Measurements from ENCODE around the gene ALDH4A1. TPM values are rescaled to one million over a fixed set of nuclear protein-coding genes. Genes with fewer than 3 reads are reported as not detected.

The ALDH4A1 gene
- total and polyA plus RNA-seq, 7 donors, result 19.5 to 81.1 (median 31.9) TPM

DNA sequence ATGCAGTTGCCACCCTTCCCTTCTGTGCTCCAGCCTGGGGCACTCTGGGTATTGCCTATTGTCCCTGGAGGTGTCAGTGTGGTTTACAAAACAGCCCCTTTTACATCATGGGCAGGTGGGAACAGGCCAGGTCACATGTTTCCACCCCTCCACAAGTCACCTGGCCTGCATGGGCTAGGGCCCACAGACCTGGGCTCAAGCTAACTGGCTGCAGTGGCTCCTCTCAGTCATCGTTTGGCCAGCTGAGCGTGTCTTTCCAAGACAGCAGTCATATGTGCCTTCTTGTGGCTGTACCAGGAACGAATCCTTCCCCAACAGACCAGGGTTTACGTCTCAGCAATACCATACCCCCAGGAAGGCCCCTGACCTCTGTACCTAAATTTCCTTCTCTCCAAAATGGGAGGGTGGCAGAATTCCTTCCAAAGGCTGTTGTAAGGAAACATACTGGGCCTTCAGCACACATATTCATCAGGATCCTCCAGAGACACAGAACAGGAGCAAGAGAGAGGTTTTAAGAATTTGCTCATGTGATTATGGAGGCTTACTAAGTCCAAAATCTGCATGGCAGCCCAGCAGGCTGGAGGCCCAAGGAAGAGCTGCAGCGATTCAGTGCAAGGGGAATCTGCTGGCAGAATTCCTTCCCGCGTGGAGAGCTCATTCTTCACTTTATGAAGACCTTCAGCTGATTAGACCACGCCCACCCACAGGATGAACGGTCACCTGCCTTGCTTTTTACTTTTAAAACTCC, 32.3 kb downstream of the ALDH4A1 start:
- Histone ChIP-seq H3K36me3 (ENCODE audit: insufficient read depth in 1 of 2, low read depth in 1 of 2) (peaks cover 0 to 28% of the 10 kb centered on the region in 2 donors), H3K4me1 (no peaks in the 10 kb centered on the region), H3K27ac (no peak overlapping the region), H3K4me3 (no peak overlapping the region), H3K27me3 (ENCODE audit: insufficient read depth in 3 of 3, low read length in 2 of 3) (no peaks in the 10 kb centered on the region), H3K9me3 (no peaks in the 10 kb centered on the region)
- intact Hi-C loops (cut with DNase I), result loop anchor here in 1 of 2 donors (5.0 kb wide), 1 partner anchor 273 kb away; no protein-coding TSS in a partner anchor
- TF ChIP-seq, protein P1, sequence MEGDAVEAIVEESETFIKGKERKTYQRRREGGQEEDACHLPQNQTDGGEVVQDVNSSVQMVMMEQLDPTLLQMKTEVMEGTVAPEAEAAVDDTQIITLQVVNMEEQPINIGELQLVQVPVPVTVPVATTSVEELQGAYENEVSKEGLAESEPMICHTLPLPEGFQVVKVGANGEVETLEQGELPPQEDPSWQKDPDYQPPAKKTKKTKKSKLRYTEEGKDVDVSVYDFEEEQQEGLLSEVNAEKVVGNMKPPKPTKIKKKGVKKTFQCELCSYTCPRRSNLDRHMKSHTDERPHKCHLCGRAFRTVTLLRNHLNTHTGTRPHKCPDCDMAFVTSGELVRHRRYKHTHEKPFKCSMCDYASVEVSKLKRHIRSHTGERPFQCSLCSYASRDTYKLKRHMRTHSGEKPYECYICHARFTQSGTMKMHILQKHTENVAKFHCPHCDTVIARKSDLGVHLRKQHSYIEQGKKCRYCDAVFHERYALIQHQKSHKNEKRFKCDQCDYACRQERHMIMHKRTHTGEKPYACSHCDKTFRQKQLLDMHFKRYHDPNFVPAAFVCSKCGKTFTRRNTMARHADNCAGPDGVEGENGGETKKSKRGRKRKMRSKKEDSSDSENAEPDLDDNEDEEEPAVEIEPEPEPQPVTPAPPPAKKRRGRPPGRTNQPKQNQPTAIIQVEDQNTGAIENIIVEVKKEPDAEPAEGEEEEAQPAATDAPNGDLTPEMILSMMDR (IDR thresholded peaks at IDR 0.05), result no peak
- ATAC-seq (no peak), DNase-seq (no peak)
- 70 to 78% (median 73%) methylated on average over 9 of the region's 9 CpGs for WGBS, 3 donors

DNA sequence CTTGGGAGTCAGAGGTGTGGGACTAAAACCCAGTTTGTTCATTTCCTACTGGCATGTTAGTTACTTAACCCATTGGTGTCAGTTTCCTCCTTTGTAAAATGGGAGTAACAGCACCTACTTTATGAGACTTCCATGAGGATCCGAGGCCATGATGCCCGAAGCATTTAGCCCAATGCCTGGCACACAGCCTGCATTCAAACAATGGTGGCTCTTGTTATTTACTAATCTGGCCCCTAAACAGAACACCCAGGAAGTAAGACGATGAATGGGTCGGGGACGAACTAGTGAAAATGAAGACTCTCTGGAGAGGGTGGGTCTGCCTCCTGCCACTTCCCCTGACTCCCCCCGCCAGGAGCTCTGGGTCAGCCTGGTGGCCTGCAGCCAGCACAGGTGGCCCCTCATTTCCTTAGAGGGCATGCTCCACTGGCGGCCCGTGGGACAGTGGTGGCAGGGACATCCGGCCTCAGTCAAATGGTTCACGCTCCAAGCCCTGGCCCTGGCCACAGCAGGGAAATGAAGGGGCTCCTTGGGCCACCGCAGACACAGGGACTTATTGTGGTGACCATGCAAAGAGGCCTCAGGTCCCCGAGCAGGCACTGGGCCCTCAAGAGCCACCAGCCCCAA, 33.4 kb downstream of the ALDH4A1 start:
- H3K27ac ChIP-seq, result no peak overlapping the region
- ATAC-seq (no peak), DNase-seq (no peak)
- 50 to 52% (median 52%) methylated on average over 12 of the region's 12 CpGs for WGBS, 3 donors
- no peaks in the 10 kb centered on the region for H3K4me1 ChIP-seq
- no peaks in the 10 kb centered on the region for H3K27me3 ChIP-seq (ENCODE audit: insufficient read depth in 3 of 3, low read length in 2 of 3)
- intact Hi-C loops (cut with DNase I), result no loop called here
- no peaks in the 10 kb centered on the region for H3K9me3 ChIP-seq
- TF ChIP-seq, protein P1 (IDR thresholded peaks at IDR 0.05), result no peak
- peaks cover 0 to 22% of the 10 kb centered on the region in 2 donors for H3K36me3 ChIP-seq (ENCODE audit: insufficient read depth in 1 of 2, low read depth in 1 of 2)
- H3K4me3 ChIP-seq, result no peak overlapping the region

DNA sequence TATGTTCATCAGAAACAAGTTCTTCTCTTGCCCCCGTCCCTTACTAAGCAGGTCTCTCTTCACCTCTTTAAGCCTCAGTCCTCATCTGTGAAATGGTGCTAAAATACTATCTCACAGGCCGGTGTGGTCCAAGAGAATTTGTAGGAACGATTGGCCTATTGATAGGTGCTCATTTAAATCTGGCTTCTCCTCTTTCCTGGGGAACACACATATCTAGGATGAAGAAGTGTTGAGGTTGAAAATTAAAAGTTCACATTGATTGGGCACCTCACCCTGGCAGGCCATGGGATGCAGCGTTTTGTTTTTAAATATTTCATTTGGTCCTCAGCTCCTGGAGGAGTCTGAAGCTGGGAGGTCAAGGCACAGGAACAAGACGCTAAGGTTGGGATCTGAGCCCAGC, 34.0 kb downstream of the ALDH4A1 start:
- peaks cover 0 to 16% of the 10 kb centered on the region in 2 donors for H3K36me3 ChIP-seq (ENCODE audit: insufficient read depth in 1 of 2, low read depth in 1 of 2)
- H3K27me3 ChIP-seq (ENCODE audit: insufficient read depth in 3 of 3, low read length in 2 of 3), result no peaks in the 10 kb centered on the region
- no peak overlapping the region for H3K4me3 ChIP-seq
- no peak for DNase-seq
- TF ChIP-seq, protein P1 (IDR thresholded peaks at IDR 0.05), result no peak
- H3K9me3 ChIP-seq, result no peaks in the 10 kb centered on the region
- intact Hi-C loops (cut with DNase I), result no loop called here
- WGBS, 3 donors, result 59 to 74% (median 68%) methylated on average over 5 of the region's 5 CpGs
- ATAC-seq, result no peak
- H3K27ac ChIP-seq, result no peak overlapping the region
- H3K4me1 ChIP-seq, result no peaks in the 10 kb centered on the region

DNA sequence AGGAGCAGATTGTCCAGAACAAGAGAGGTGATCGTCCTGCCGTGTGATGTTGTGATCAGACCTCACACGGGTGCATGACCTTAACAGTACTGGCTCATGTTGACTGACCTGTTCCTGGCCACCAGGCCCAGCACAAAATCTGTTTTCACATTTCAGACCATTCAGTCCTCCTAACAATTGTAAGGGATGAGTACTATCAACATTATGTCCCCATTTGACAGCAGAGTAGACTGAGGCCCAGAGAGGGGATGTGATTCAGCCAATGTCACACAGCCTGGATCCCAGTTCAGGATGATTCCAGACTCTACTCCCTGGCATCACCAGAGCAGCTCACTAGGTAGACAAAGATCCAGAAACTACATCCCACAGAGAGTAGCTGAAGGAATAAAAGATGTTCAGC, 35.5 kb downstream of the ALDH4A1 start:
- Histone ChIP-seq H3K9me3 (no peaks in the 10 kb centered on the region), H3K36me3 (ENCODE audit: insufficient read depth in 1 of 2, low read depth in 1 of 2) (peaks cover 0 to 1% of the 10 kb centered on the region in 2 donors), H3K27me3 (ENCODE audit: insufficient read depth in 3 of 3, low read length in 2 of 3) (no peaks in the 10 kb centered on the region), H3K27ac (no peak overlapping the region), H3K4me3 (no peak overlapping the region), H3K4me1 (no peaks in the 10 kb centered on the region)
- WGBS, 3 donors, result 83 to 88% (median 84%) methylated on average over 3 of the region's 3 CpGs
- TF ChIP-seq, protein P1 (IDR thresholded peaks at IDR 0.05), result no peak
- DNase-seq (no peak), ATAC-seq (no peak)
- intact Hi-C loops (cut with DNase I), result no loop called here
